SK-N-MC (cell line): ENCODE results near the gene CFAP119.

Experiments
- DNase-seq: peaks from one replicate; pipeline ENCODE4 v3.0.0-alpha.2; 2011; ENCODE audit warnings: low read depth, low spot score
- H3K27ac ChIP-seq: fragments of 200-600 bp; sonication (generic); 2 replicates; pipeline ENCODE4 v1.5.1; 2016; ENCODE audit warnings: mixed run types
- H3K36me3 ChIP-seq: fragments of 200-600 bp; sonication (generic); 2 replicates; pipeline ENCODE4 v1.6.1; 2017; ENCODE audit warnings: antibody characterized with exemption, low read length, mixed read lengths; ENCODE audit not compliant: insufficient read depth
- H3K4me3 ChIP-seq: fragments of 200-600 bp; sonication (generic); 2 replicates; pipeline ENCODE4 v1.5.1; 2016
- H3K9ac ChIP-seq: fragments of 200-600 bp; sonication (generic); 2 replicates; pipeline ENCODE4 v1.8.0; 2017; ENCODE audit warnings: mixed run types, mixed read lengths; ENCODE audit not compliant: insufficient read length
- H3K9me3 ChIP-seq: fragments of 200-600 bp; sonication (generic); 2 replicates; pipeline ENCODE4 v1.6.1; 2017; ENCODE audit warnings: low read depth, mild to moderate bottlenecking, antibody characterized with exemption, low read length, moderate library complexity, mixed read lengths
- EZH2 ChIP-seq: fragments of 200-600 bp; sonication (generic); IDR thresholded peaks from one replicate; pipeline ENCODE4 v1.6.1; 2017; ENCODE audit warnings: antibody characterized with exemption
- FOXP2 ChIP-seq: optimal IDR thresholded peaks from 2 replicates; pipeline ENCODE3; 2011; ENCODE audit warnings: mild to moderate bottlenecking, moderate library complexity; ENCODE audit not compliant: insufficient read depth; ENCODE audit errors: extremely low read length, control extremely low read depth
- POLR2AphosphoS5 ChIP-seq: IDR thresholded peaks from 2 replicates; pipeline ENCODE4 v1.6.1; 2012; ENCODE audit warnings: mild to moderate bottlenecking, low read depth, low read length, borderline replicate concordance

The CFAP119 gene

GRCh38 chr16:30783280-30784109, 21.6 kb upstream of the CFAP119 start:
- H3K36me3 ChIP-seq, result peaks cover 11% of the 10 kb centered on the region; the same call in 1 of the 2 replicates
- TF ChIP-seq POLR2AphosphoS5 (no peak), FOXP2 (no peak), EZH2 (no peak)

GRCh38 chr16:30782486-30783279, 20.8 kb upstream of the CFAP119 start:
- Histone ChIP-seq H3K27ac (no peak overlapping the region), H3K9me3 (no peaks in the 10 kb centered on the region), H3K9ac (no peak overlapping the region), H3K4me3 (no peak overlapping the region), H3K36me3 (peaks cover 11% of the 10 kb centered on the region; the same call in 1 of the 2 replicates)
- DNase-seq, result no peak
- TF ChIP-seq FOXP2 (no peak), POLR2AphosphoS5 (no peak), EZH2 (no peak)

More at GRCh38 chr16:30783280-30784109, 21.6 kb upstream of the CFAP119 start:
- Histone ChIP-seq H3K9ac (no peak overlapping the region), H3K4me3 (no peak overlapping the region), H3K27ac (no peak overlapping the region), H3K9me3 (no peaks in the 10 kb centered on the region)
- DNase-seq, result no peak

- DNase-seq, result no peak
- Histone ChIP-seq H3K27ac (peak overlapping the region; percentile 30), H3K9me3 (no peaks in the 10 kb centered on the region), H3K4me3 (no peak overlapping the region), H3K9ac (no peak overlapping the region), H3K36me3 (peaks cover 11% of the 10 kb centered on the region; the same call in 1 of the 2 replicates)
- TF ChIP-seq FOXP2 (no peak), EZH2 (no peak), POLR2AphosphoS5 (no peak)
Observed at GRCh38 chr16:30780549-30780948, 18.7 kb upstream of the CFAP119 start.

GRCh38 chr16:30780021-30780420, 18.2 kb upstream of the CFAP119 start:
- Histone ChIP-seq H3K4me3 (no peak overlapping the region), H3K9ac (no peak overlapping the region), H3K36me3 (peaks cover 11% of the 10 kb centered on the region; the same call in 1 of the 2 replicates), H3K27ac (peak overlapping the region; percentile 30), H3K9me3 (no peaks in the 10 kb centered on the region)
- DNase-seq, result no peak
- no peak for TF ChIP-seq FOXP2
- TF ChIP-seq POLR2AphosphoS5, result no peak; the same call in 1 of the 2 replicates
- no peak for TF ChIP-seq EZH2

- no peak overlapping the region for H3K9ac ChIP-seq
Observed at GRCh38 chr16:30779596-30779995, 17.7 kb upstream of the CFAP119 start.

GRCh38 chr16:30778549-30779244, 16.8 kb upstream of the CFAP119 start:
- no peak overlapping the region for H3K4me3 ChIP-seq
- H3K9me3 ChIP-seq, result no peaks in the 10 kb centered on the region
- no peak for DNase-seq
- 0 out of 2 replicates have a peak overlapping the region, but pooled peaks have one; percentile 31 for H3K27ac ChIP-seq
- no peak overlapping the region for H3K9ac ChIP-seq
- H3K36me3 ChIP-seq, result peaks cover 16% of the 10 kb centered on the region; the same call in 1 of the 2 replicates
- TF ChIP-seq POLR2AphosphoS5, result peak; percentile 31; the same call in 1 of the 2 replicates
- TF ChIP-seq FOXP2, result no peak
- TF ChIP-seq EZH2, result no peak

More at GRCh38 chr16:30779596-30779995, 17.7 kb upstream of the CFAP119 start:
- peaks cover 11% of the 10 kb centered on the region; the same call in 1 of the 2 replicates for H3K36me3 ChIP-seq
- no peak overlapping the region for H3K4me3 ChIP-seq
- H3K9me3 ChIP-seq, result no peaks in the 10 kb centered on the region
- TF ChIP-seq FOXP2, result no peak
- no peak for TF ChIP-seq EZH2
- TF ChIP-seq POLR2AphosphoS5, result no peak
- H3K27ac ChIP-seq, result no peak overlapping the region
- DNase-seq, result no peak

GRCh38 chr16:30777591-30778297, 15.9 kb upstream of the CFAP119 start:
- H3K27ac ChIP-seq, result 0 out of 2 replicates have a peak overlapping the region, but pooled peaks have one; percentile 31
- no peak overlapping the region for H3K4me3 ChIP-seq
- TF ChIP-seq EZH2, result no peak
- TF ChIP-seq POLR2AphosphoS5, result 0 out of 2 replicates have a peak, but pooled peaks have one; percentile 9
- no peak overlapping the region for H3K9ac ChIP-seq
- DNase-seq, result no peak
- H3K9me3 ChIP-seq, result no peaks in the 10 kb centered on the region
- H3K36me3 ChIP-seq, result peaks cover 13% of the 10 kb centered on the region; the same call in 1 of the 2 replicates
